Endometrial microvascular endothelial cells (primary cell): ENCODE measurements around the gene MYOD1. TPM values are rescaled to one million over a fixed set of nuclear protein-coding genes. Genes with fewer than 3 reads are reported as not detected.

ENCODE experiments used
- in situ Hi-C: cut with HindIII; loops from 2 replicates; pipeline ENCODE4 v1.10.0; 2017; ENCODE audit warnings: low sequenced_read_pairs, low pct_unique_long_range_greater_than_20kb; ENCODE audit errors: inconsistent ontology term
- total RNA-seq: library from RNA; depleted of rRNA; stranded (reverse); fragments of >200 nt; gene quantifications from one replicate; pipeline ENCODE4 v1.2.3, GENCODE V29; 2015; ENCODE audit errors: inconsistent ontology term

Gene MYOD1
- total RNA-seq, 1 donor from 2014 or later, result not detected

DNA sequence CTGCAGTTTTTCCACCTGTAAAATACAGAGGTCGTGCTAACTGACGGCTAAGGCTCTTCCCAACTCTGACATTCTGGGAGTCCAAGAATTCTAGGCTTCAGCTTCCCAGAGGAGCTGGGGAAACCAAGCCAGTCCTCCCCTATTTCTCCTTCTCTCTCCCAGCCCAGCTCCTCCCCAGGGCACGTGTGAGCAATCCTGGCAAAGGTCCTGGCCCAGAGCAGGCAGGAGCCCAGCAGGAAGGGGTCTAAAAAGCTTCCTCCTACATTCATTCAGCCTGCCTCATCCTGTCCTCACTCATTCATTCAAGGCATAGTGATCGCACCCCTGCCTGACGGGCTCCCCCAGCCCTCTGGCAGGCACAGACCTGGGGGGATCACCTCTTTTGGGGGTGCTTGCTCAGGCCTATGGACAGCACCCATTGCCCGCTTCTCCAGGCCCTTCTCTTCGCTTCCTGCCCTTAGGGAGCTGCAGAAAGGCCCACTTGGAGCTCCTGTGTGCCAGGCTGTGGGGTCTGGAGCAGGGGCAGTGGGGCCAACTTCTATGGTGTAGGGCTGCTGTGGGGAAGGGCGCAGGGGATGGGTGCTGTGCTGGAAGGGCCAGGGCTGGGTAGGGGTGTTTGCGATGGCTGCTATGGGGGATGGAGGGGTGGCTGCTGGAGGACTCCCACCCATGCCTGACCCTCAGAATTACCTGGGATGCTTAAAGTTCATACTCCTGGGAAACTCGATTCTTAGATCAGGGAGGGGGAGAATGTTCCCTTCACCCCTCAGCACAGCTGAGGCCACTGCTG, 25.0 kb downstream of the MYOD1 start:
- in situ Hi-C loops, result loop anchor here (25.0 kb wide), 1 partner anchor 243 kb away; no protein-coding TSS in a partner anchor

DNA sequence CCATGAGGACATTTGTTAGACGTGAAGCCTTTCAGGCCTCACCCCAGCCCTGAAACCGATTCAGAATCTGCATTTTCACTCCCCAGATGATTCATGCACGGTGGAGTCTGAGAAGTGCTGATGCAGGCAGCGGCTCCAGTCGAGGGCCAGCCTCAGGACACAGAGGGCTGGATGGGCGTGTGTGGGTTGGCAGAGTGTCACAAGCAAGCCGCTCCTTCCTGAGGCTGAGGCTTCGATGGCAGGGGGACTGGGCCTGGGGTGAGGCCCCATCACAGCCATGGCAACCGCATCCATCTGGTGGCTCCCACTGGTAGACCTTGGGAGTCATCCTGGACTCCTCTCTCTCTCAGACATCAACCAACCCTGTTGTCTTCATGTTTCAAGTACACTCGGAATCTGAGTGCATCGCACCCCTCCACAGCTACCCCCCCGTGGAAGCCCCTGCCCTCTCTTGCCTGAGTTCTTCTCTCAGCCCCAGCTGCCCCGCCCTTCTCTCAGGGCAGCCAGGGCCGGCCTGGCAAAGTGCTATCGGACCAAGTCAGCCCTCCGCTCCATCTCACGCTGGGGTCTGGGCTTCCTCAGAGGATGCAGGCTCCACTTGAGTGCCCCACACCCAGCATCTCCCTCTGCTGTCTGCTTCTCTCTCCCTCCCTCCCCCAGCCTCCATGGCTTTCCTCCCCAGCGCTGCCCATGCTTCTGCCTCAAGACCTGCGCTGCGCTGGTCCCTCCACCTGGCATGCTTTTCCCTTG, 25.8 kb downstream of the MYOD1 start:
- in situ Hi-C loops, result loop anchor here (25.0 kb wide), 1 partner anchor 242 kb away; no protein-coding TSS in a partner anchor

DNA sequence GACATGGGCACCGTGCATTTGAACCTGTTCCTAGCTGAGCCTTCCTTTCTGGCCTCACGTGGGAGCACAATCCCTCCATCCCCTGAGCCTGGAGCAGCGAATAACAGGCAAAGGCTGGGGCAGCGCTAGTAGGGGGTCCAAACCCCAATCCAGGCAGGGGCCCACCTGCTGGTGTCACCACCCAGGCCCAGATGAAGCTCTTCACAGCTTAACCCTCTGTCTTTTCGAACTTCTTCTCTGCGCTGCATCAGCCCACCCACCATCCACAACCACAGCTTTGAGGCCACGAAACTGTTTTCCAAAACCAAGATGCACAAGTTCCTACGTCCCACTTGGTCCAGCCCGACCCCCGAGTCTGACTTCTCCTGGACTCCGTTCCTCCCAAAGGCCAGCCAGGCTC, 26.7 kb downstream of the MYOD1 start:
- in situ Hi-C loops, result loop anchor here (25.0 kb wide), 1 partner anchor 241 kb away; no protein-coding TSS in a partner anchor

DNA sequence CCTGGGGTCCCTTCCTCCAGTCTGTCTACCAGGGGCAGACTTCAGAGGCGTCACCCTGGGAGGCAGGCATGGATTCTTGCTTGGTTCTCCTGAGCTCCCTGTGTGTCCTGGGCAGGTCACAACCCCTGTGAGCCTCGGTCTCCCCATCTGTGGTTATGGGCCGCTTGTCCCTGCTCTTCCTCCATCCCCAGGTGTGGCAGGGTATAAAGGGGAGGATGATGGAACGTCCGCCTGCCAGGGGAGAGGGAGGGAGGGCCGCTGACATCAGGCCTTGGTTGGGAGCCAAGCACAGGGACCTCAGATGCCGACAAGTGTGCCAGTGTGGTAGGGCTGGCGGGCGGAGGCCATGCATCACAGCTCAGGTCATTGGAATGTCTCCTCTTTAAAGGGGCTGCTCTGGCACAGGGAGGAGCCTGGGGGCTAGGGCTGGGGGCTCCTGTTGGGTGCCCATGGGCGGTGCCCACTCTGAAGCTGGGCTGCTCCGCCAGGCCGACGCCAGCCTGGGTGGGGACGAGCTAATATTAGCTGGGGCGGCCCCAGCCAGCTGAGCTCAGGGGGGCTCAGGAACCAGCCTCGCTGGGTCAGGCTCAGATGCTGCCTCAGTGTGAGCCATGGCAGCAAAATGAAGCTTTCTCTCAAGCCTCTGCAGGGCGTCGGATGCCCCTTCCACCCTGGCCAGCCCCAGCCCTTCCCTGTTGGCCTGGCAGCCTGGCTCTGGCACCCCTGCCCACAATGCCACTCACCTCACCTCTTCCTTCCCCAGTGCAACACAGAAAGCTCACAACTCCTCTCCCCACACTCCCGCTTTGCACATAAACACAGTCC, 28.0 kb downstream of the MYOD1 start:
- in situ Hi-C loops, result loop anchor here (25.0 kb wide), 1 partner anchor 240 kb away; no protein-coding TSS in a partner anchor

DNA sequence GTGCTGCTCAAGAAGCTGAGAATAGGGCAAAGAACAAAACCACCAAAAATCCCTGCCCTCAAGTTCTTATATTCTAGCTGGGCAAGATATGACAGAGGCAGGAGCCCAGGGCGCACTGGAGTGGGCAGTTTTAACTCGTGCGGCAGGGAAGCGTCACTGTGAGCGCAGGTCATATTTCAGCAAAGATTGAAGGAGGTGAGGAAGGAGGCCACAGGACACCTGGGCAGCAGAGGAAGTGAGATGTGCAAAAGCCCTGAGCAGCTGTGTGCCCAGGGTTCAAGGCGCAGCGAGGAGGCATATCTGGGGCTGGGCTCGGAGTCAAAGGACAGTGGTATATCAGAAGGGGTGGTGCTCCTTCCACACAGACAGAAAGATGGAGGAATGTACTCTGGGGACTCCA, 28.7 kb downstream of the MYOD1 start:
- in situ Hi-C loops, result loop anchor here (25.0 kb wide), 1 partner anchor 239 kb away; no protein-coding TSS in a partner anchor

DNA sequence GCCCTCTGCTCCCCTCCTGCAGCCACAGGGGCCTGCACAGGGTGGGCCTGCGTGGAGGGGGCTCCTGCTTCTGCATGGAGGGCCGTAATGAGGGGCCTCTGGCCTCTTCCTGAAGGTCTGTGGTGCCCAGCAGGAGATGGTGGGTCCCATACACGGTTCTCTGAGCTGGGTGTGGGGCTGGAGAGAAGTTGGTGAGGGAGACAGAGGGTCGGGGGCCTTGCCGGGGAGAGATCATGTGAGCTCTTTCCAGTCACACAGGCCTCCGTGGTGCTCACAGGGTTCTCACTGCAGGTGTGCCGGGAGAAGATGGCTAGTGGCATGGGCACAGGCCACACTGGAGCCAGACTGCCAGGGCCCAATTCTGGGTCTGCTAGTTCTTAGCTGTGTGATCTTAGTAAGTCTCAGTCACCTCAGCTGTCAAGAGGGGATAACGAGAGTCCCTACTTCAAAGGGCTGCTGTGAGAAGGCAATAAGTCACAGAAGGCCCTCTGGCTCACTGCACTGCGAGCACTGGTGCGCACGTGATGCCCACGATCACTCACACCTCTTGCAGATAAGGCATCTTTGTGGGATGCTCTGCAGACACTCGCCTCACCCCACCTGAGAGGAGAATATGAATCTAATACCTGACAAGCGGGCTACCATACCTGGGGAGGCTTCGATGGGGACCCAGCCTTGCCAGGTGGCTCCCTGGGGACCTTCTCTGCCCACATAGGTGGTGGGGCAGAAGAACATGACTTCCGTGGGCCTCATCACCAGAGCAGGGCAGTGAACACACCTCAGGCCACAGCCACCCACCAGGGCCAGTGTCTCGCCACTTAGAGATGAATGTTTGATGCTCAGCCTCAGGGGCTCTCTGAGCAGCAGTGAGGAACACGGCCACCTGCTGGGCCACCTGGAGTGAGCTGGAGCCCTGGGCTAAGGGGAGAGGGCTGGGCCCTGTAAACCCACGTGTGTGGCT, 29.7 kb downstream of the MYOD1 start:
- in situ Hi-C loops, result loop anchor here (25.0 kb wide), 1 partner anchor 238 kb away; no protein-coding TSS in a partner anchor

DNA sequence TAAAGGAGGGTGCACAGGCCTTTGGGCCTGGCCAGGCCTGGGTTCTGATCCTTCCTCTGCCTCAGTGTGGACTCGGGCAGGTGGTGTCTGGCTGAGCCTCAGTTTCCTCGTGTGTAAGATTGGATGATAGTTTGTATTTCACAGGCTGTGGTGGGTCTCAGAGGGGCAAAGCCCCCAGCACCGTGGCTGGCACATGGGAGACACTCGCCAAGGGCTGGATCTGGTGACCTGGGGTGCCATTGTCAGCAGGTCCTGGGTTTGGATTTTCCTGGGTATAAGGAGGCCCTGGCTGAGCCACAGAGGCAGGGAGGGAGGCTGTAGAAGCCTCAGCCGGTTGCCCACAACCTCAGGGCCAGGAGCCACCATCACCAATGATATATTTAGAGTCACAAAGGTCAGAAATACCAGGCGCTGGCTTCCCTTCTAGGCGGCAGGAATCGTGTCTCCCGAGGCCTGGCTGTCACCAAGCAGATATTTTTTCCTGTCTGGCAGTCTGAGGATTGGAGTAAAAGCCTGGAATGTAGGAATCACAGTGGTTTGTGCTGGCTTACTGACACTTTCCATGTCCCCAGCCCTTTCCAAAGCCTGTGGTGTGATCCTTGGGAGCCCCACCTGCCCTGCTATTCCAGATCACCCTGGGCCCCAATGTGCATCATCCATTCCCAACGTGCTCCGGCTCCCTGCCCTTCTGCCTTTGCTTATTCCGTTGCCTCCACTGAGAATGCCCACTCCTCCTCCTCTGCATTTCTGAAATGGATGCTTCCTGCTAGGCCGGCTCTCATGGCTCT, 30.8 kb downstream of the MYOD1 start:
- in situ Hi-C loops, result no loop called here

DNA sequence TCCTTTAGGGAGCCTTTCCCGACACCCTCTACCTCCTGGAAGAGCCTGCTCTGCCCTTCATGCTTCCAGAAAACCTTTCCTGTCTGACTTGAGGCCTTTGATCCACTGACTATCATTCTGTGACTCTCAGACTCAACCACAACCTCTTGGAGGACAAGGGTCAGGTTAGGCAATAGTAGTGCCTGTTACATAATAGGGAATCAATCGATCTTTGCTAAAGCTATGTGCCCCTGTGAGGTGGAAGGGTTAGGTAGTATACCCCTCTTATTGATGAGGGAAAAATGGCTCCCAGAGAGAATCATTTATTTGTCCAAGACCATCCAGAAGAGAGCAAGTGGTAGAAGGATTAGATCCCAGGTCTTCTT, 31.4 kb downstream of the MYOD1 start:
- in situ Hi-C loops, result no loop called here

DNA sequence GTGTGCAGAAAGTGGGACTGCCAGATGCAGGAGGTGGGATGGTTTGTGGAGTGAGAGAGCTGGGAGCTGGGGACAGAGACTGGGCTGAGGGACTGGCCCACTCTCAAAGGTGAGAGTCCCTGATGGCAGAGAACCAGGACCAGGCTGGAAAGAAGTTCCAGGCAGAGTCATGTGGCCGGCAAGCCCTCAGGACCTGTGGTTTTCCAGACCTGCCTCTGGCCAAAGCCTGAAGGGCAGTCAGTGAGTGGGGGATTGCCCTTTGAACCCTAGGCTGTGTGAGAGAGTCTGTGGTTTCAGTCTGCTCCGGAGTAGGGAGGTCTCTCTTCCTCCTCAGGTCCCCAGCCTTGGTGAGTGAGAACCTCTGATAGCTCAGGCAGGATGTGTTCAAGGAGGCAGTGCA, 32.2 kb downstream of the MYOD1 start:
- in situ Hi-C loops, result no loop called here

DNA sequence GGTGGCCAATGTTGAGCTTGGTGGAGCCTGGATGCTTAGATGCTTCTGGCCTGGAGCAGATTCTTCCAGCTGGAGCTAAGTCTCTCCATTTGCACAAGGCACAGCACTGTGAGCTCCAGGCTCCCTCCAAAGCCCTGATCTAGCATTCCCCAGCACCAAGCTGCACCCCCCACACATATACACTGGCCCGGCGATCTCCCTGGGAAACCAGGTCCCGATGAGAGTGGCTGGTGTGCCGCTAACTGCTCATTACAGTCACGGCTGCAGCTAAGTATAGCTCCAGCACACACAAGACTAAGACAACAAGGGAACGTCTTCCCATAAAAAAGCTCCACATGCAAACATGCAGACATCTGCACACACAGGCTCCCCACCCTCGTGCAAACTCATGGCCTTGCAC, 32.8 kb downstream of the MYOD1 start:
- in situ Hi-C loops, result no loop called here

DNA sequence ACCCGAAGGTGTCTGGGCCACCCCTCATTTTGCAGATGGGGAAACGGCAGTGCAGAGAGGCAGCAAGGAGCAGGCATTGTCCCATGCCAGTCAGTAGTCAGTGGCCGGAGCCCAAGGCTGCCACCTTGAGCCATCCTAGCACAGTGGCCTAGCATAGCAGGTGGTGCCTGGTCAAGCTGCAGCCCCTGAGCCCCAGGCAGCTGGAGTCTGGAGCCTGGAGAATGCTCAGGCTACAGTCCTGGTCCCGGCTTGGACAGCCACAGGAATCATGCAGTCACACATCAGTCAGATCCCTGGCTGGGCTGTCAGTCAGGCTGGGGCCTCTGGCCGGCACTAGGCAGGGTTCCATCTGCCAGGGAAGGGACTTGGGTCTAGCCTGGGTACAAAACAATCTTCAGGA, 33.8 kb downstream of the MYOD1 start:
- in situ Hi-C loops, result no loop called here

DNA sequence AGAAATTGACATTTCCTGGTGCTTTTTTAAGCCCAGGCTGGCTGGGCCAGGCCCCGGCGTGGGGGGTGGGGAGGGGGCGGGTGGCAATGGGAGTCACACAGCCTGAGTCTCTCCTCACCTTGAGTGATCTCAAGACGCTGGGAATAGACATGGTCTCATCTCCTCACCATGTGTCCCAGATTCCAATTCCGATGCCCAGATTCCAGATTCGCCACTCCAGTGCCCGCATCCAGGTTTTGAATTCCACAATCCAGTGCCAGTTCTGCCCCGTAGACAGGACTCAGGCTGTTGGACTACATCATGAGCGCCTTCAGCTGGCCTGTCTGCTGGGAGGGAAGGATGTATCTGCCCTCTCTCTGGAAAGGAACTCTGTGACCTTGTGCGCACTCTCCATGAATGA, 34.3 kb downstream of the MYOD1 start:
- in situ Hi-C loops, result no loop called here

DNA sequence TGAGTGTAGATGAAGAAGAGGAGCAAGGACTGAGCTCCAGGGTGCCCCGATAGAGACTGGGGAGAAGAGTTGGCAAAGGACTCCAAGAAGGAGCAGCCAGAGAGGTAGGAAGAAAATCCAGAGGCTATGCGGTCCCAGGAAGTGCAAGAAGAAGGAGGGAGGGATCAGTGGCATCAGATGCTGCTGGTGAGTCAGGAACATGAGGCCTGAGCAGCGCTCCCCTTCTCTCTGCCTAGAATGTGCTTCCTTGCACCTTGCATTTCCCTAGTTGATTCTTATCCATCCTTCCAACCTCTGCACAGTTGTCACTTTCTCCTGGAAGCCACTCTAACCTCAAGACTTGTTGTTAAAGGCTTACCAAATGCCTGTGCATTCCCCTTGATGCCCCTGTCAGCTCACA, 36.5 kb downstream of the MYOD1 start:
- in situ Hi-C loops, result no loop called here

DNA sequence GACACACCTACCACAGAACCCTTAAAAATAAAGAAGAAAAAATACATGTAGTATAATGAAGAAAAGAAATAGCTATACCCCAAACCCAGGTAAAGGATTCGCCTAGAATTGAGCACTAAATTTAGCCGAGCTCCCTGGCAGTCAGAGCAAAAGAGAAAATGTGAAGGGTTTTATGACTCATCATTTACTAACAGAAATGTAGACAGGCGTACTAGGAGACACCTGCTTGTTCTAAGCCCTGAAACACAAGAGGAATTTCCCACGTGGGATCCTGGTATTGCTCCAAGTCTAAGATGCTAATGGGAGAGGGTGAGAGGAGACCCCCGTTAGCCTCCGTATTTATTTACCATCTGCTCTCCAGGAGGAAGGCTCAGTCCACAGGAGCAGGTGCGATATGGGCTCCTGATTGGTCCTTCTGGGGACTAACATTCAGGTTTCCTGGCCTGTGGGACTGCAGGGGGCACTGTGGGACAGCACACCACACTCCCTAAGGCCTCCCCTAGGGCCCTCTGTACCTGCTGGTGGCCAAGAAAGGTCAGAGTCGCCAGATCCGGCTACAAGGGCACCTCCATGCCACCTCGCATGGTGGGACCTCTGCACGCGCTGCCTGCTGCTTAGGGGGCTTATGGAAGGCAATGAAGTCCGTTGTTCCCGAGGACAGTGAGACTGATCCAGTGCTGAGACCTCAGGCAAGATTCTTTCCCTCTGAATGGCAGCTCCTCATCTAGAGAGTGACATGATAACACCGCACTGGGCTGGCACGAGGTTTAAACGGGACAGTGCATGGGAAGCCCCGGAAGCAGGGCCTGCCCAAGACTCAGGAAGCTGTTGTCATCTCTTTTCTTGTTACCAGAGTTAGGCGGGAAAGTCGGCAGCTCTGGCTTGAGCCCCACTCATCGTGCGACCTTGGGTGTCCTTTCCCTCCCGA, 41.0 kb downstream of the MYOD1 start:
- in situ Hi-C loops, result no loop called here

DNA sequence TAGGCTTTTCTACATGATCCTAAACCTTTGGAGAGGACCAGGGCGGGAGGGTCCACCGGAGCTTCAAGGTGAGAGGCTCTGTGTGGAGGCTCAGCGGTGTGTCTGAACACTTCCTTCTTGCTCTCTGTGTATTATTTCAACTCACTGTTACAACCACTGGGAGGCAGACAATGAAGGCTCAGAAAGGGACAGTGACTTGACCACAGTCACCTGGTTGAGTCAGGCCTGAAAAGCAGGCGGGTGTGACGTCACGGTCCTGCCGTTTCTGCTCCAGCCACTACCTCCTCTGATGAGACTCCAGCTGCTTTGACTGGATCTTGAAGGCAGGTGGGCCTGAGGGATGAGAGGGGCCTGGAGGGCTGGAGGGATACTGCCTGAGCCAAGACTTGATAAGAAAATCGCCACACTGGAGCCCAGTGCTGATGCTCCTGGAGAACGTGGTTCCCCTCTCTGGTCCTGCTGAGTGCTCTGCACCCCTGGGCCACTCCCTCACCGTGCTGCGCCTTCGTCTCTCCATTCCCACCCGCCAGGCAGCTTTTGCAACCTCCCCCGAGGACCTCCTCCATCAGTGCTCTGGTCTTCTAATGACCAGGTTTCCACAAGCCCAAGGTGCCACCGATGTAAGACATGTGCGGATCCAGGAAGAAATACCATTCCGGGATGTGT, 43.1 kb downstream of the MYOD1 start:
- in situ Hi-C loops, result no loop called here

DNA sequence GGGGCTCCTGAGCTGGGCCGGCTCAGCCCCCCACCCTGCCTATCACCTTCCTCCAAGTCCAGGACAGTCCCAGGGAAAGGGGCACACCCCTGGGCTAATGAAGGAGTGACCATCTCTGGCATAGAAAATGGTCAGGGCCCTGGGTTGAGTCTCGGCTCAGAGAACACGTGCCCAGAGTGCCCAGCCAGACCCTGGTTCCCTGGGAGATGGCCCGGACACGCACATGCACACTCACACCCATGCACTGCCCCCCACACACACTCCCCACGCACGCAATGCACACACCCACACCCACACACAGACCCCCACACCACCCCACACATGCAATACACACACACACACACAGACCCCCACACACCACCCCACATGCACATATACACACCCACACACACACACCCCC, 43.9 kb downstream of the MYOD1 start:
- in situ Hi-C loops, result no loop called here
